AG09319 (cell line): ENCODE measurements around the gene FOXP1.

ENCODE experiments used
- DNase-seq: peaks from one replicate; pipeline ENCODE4 v3.0.0-alpha.2; 2010; ENCODE audit warnings: low read depth; ENCODE audit errors: extremely low read depth
- CTCF ChIP-seq: IDR thresholded peaks from 2 replicates; pipeline ENCODE4 v1.5.1; 2011; ENCODE audit warnings: low read depth, mild to moderate bottlenecking, inconsistent platforms, low read length, moderate library complexity

FOXP1 gene

GRCh38 chr3:71101014-71101413 lies 482.5 kb downstream of the FOXP1 start:
- no peak for DNase-seq
- TF ChIP-seq CTCF: no peak

- TF ChIP-seq CTCF: no peak
- DNase-seq: no peak
Observed at GRCh38 chr3:71099997-71100719, 483.4 kb downstream of the FOXP1 start.

GRCh38 chr3:71097557-71097956 lies 486.0 kb downstream of the FOXP1 start:
- TF ChIP-seq CTCF: no peak
- DNase-seq: no peak

GRCh38 chr3:71095511-71096291 lies 487.8 kb downstream of the FOXP1 start:
- no peak for DNase-seq
- no peak for TF ChIP-seq CTCF

- no peak for TF ChIP-seq CTCF
- DNase-seq: no peak
Observed at GRCh38 chr3:71094658-71095209, 488.8 kb downstream of the FOXP1 start.

GRCh38 chr3:71092665-71093064 lies 490.9 kb downstream of the FOXP1 start:
- TF ChIP-seq CTCF: no peak
- DNase-seq: no peak

- DNase-seq: no peak
- no peak for TF ChIP-seq CTCF
Observed at GRCh38 chr3:71090207-71090606, 493.3 kb downstream of the FOXP1 start.
